Caki2 (cell line): Measurements from ENCODE around the gene UBR3. TPM values are rescaled to one million over a fixed set of nuclear protein-coding genes. Genes with fewer than 3 reads are reported as not detected.
A peak's percentile ranks its signal among the peaks of the same experiment; 100 is the strongest.

ENCODE experiments used
- DNase-seq: peaks from one replicate; pipeline ENCODE4 v3.0.0-alpha.2; 2015; ENCODE audit warnings: low read depth
- in situ Hi-C: cut with HindIII; loops from 2 replicates; pipeline ENCODE4 v1.10.0; 2016; ENCODE audit warnings: low sequenced_read_pairs, low pct_unique_long_range_greater_than_20kb, mixed read lengths
- total RNA-seq: library from RNA; depleted of rRNA; stranded (reverse); fragments of >200 nt; shearing (Covaris generic); gene quantifications from 2 replicates; pipeline ENCODE4 v1.2.3, GENCODE V29; 2014; ENCODE audit warnings: low replicate concordance

The UBR3 gene
- total RNA-seq, 1 experiment from 2014 or later = 22.9 TPM

DNA sequence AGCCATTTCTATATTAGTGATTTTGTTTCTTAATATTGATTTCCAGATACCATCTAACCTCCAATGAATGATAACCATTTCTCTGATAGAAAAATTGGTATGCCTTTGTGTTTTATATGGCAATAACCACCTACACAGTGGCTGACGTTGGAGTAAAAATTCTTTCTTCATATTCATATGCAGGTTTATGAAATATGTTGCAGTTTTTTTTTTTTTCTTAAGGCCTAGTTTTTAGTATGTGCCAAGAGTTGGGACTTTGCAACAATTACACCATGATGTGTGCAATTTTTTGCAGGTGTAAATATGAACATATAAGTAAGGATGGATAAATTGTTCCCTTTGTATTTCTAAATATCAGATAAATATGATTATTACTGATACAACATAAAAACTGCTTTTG is 187.5 kb downstream of the UBR3 start:
- no peak for DNase-seq
- in situ Hi-C loops = no loop called here

DNA sequence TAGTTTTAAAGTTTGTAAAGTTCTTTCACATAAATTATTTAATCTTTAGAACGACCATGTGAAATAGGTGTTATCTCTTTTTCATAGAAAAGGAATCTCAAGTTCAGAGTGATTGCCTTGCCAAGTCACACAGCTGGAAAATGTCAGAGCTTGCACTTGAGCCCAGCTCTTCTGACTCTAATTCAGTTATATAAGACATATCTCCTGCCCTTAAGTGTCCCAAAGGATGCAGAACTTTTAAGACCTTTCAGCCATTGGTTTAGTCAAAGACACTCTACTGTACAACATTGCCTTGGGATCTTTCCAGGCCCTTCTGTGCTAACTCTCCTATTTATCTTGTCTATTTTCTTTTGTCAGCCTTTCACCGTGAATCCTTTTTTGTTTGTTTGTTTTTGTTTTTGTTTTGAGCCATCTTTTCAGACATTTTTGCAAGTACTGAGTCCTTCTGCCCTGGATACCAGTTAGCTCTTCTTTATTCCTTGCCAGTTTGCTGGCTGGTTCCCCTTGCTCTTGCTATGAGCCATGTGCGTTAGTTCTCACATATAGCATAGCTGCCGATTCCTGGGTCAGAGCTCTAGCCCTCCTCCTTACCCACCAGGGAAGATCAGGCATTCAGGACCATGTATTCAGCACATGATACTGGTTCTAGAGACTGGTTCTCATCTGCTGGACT is 190.7 kb downstream of the UBR3 start:
- DNase-seq = no peak
- in situ Hi-C loops = no loop called here

DNA sequence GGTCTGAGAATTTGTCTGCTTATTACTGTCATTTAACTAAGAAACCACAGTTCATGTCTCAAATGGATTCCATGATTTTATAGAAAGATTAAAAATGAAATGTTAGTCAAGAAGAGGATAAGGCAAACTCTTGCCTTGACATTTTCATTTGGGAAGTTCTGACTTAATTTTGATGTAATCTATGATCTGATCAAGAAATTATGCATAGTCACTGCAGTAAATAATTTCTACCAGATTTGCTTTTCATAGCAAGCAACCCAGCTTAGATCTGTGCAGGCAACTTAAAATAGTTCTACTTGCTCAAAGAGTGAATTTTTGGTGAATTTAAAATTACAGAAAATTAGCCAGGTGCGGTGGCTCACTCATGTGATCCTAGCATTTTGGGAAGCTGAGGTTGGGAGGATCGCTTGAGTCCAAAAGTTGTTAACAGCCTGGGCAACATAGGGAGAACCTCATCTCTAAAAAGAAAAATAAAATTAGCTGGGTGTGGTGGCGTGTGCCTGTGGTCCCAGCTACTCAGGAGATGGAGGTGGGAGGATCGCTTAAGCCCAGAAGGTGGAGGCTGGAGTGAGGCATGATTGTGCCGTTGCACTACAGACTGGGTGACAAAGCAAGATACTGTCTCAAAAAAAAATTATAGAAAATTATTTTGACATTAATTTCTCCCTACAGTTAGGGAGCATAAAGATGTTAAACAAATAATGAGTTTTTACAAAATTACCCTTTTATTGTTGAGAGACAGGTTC is 192.0 kb downstream of the UBR3 start:
- no peak for DNase-seq
- in situ Hi-C loops = no loop called here

DNA sequence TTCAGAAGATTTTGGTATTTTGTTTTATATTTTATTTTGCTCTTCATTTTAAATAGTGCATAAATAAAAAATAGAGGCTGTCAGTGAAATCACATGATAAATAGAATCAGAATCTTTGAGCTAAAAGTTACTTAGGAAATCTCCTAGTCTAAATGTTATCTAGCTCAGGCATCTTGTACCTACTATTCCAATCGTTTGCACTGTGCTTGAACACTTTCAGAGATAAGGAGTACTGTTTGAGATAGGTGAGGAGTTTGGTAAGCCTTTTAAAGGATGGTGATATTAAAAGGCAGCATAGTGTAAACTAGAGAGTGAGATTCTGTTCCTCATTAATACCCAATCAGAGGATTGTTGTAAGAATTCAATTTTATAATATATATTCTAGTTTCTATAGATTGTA is 193.5 kb downstream of the UBR3 start:
- in situ Hi-C loops = no loop called here
- no peak for DNase-seq

DNA sequence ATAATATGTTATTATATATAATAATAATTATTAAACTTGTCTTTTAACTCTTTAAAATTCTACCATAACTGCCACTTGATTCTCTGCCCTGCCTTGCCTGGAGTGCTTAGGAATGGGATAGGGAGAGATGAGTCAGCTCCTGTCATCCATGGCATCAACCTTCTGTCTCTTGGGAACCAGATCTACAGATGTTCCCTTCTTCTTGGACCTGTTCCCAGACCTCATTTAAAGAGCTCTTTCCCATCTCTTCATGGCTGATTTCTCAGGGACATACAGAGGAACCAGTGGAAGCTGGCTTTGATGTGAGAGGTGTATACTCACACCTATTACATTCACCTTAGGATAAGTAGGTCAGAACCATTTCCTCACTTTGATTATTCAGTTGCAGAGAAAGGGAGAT is 195.4 kb downstream of the UBR3 start:
- DNase-seq = peak; percentile 66
- in situ Hi-C loops = no loop called here

DNA sequence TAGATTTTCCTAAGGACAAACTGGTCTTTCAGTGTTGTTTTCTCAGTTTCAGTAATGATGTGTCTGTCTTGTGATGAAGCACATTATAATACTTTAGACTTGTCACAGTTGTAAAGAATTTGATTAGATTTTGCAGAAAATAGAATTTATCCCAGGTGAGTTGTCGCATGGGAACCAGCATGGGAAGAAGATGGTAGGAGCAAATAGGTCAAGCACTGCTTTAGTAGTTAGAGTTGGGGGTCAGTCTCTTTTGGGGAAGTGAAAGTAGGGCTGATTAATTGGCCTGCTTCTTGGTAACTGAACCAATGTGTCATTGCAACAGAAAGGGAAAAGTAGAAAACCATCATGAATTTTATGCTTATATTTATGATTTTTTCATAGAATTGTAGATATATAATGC is 197.5 kb downstream of the UBR3 start:
- in situ Hi-C loops = no loop called here
- DNase-seq = no peak

DNA sequence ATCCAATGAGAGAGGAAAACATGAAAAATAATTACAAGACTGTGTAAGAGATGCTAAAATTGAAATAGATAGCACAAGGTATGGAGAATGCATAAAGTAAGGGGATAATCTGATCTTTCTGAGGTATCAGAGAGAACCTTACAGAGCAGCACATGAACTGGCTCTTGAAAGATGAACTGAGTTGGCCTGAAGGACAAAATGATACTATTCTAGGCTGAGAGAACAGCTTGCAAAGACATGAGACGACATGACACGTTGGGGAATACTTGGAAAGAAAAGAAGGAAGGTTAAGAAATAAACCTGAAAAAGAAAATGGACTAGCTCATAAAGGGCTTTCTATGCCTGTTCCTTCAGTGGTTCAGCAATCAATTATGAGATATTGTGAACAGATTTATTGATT is 198.0 kb downstream of the UBR3 start:
- in situ Hi-C loops = no loop called here
- no peak for DNase-seq

DNA sequence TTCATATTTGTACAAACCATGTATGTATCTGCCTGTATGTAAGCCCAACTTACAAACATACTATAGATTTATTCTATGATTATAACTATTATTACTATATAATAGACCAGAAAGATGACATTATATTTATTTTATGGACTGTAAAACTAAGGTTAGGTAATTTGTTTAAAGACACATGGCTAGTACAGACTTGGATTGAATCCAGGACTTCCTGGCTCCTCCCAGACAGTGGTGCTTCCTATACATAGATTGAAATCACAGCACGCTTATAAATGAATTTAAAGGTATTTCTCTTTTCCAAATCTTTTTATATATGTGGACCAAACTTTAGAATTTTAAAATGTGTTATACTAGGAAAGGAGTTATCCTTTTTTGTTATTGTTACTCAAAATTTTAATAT is 199.1 kb downstream of the UBR3 start:
- DNase-seq = no peak
- in situ Hi-C loops = no loop called here

DNA sequence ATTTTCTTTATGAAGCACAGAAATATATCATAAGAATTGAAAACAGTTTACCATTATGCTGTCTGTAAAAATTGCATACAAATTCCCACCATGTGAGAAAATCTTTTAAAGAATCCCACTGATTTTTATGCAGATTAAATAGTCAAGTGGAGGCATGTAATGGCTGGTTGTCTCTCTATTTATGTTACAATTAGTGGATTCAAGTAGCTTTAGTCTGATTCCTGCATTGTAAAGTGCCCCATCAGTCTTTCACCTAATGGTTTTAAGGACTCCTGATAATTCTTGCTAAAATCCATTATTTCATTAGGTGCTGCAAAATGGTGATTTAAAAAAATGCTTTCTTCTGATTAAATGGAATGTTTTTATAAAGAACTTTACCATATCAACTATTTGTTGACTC is 202.3 kb downstream of the UBR3 start:
- in situ Hi-C loops = no loop called here
- DNase-seq = no peak

DNA sequence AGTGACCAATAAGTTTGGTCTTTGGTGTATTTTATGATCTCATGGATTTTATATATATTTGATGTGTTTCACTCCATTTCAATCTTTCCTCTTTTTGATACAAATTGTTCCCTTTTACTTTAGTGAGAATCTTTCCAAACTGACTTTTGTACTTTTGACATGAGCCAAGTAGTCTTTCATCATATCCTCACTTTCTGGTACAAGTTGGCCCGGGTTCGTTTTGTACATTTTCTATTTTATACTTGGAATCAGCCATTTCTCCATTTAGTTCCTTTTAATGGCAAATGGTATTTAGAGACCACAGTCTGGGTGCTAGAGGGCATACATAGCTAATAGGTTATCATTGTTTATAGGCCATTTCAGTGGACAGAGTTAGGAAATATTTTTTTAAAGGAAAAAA is 202.8 kb downstream of the UBR3 start:
- in situ Hi-C loops = no loop called here

DNA sequence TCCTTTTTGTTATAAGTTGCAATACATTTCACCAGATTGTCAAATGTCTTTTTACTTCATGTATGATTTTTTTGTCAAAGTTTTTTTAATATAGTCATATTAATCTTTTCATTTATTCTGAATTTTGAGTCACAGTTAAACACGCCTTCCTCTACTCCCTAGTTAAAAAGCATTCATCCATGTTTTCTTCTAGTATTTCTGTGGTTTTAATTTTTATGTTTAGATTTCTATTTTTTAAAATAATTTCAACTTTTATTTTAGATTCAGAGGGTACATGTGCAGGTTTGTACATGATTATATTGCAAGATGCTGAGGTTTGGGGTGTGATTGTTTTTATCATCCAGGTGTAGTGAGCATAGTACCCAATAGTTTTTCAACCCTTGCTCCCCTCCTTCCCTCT is 204.0 kb downstream of the UBR3 start:
- in situ Hi-C loops = no loop called here

More for the DNA sequence above, 202.8 kb downstream of the UBR3 start:
- no peak for DNase-seq

DNA sequence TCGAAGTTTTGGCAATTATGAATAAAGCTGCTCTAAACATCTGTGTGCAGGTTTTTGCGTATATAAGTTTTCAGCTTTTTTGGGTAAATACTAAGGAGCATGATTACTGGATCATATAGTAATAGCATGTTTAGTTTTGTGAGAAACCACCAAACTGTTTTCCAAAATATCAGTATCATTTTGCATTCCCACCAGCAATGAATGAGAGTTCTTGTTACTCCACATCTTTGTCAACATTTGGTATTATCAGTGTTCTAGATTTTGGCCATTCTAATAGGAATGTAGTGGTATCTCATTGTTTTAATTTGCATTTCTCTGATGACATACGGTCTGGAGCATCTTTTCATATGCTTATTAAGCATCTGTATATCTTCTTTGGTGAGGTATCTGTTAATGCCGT is 207.3 kb downstream of the UBR3 start:
- in situ Hi-C loops = no loop called here
- no peak for DNase-seq

More for the DNA sequence above, 204.0 kb downstream of the UBR3 start:
- DNase-seq = no peak

DNA sequence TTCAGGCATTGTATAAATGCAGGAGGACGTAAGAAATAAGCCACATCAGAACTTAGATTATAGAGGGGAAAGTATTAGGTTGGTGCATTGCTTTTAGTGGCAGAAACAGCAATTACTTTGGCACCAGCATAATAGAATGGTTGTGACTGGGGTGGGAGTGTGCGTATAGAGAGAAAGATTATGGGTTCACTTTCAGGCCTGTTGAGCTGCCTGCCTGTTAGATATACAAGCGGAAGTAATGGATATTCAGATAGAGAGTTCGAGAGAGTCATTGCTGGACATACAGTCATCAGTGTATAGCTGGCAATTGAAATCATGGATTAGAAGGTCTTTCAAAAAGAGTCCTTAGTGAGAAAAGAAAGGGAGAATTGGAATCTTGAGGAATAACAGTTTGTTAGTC is 211.5 kb downstream of the UBR3 start:
- DNase-seq = no peak
- in situ Hi-C loops = no loop called here

DNA sequence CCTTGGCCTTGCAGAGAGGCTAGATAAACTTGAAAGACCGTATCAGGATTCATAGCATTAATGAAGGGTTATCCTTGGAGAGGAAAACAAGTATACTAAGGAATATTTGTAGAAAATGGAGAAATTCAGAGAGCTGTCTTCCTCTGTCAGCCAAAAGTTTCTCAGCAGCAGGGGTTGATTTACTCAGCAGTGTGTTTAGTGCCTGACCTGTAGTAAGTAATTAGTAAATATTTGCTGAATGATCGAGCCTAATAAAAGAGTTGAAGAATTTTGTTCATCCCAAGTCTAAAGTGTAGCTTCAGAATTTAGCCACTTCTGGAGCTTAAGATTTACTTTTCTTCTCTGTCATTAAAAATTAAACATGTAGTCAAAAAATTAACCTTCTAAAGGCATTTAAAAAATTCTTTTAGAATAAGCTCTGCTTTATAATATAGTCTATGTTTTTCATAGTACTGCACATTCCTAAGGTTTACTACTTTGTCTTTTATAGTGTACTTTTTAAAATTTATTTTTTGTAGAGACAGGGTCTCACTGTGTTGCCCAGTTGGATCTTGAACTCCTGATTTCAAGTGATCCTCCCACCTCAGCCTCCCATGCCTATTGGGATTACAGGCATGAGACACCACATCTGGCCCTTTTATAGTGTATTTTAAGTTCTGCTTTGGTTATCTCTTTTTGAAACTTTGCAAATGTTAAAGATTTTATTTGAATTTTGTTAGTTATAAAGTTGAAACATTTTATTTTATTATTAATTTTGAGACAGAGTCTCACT is 212.3 kb downstream of the UBR3 start:
- DNase-seq = no peak
- in situ Hi-C loops = no loop called here

DNA sequence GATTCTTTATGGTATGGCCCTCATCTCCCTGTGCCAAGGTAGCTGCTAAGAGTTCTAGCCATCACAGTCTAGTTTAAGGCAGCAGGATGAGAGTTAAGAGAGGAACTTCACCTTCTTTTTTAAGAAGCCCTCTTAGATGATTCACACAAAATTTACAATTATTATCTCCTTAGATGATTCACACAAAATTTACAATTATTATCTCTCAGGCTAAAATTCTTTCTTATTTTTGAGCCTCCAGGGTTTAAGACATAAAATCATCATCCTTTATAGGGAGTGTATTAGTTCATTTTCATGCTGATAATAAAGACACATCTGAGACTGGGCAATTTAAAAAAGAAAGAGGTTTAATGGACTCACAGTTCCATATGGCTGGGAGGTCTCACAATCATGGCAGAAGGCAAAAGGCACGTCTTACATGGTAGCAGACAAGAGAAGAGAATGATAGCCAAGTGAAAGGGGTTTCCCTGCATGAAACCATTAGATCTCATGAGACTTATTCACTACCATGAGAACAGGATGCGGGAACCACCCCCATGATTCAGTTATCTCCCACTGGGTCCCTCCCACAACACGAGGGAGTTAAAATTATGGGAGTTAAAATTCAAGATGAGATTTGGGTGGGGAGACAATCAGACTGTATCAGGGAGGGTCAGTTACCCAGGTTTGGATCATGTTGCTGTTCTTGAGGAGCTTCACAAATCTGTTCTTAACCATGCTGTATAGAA is 217.7 kb downstream of the UBR3 start:
- in situ Hi-C loops = no loop called here
- no peak for DNase-seq

DNA sequence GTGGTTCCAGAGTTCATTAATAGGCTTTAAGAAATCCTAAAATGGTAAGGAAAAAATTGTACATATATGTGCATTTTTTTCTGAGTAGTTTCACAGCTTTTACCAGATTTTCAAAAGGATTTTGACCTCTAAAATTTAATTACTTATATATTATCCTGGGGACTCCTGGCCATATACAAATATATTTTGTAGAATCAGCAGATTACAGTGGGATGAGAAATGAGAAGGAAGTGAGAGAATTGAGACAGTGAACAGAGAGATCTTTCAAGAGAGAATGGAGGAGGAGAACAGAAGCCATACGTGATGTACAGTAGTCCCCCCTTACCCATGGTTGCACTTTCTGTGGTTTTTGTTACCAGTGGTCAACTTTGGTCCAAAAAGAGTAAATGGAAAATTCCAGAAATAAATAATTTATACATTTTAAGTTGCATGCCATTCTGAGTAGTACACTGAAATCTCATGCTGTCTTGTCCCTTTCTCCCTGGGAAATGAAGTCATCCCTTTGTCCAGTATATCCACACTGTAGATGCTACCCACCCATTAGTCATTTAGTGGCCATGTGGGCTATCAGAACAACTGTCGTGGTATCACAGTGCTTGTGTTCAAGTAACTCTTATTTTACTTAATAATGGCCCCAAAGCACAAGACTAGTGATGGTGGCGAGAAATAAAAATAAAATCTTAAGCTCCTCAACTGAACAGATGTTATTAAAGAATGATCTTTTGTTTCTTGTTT is 220.2 kb downstream of the UBR3 start:
- in situ Hi-C loops = no loop called here
- no peak for DNase-seq

DNA sequence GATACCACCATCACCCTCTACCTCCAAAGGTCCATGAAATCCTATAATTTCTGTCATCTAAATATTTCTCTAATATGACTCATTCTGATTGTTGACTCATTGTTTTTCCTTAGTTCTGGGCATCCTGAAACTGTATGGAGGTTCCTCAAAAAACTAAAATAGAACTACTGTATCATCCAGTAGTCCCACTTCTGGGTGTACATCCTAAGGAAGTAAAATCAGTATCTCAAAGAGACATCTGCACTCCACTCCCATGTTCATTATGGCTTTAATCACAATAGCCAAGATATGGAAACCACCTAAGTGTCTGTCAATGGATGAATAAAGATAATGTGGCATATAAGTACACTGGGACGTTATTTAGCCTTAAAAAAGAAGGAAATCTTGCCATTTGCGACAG is 224.9 kb downstream of the UBR3 start:
- DNase-seq = no peak

DNA sequence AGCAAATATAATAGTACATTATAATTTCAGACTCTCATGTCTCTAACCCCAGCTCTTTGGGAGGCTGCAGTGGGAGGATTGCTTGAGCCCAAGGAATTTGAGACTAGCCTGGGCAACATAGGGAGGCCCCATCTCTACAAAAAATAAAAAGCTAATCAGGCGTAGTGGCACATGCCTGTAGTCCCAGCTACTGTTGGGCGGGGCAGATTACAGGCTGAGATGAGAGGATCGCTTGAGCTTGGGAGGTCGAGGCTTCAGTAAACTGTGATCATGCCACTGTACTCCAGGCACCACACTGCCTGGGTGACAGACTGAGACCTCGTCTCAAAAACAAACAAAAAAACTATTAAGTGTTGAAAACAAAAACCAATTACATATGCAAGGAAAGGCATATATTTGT is 227.7 kb downstream of the UBR3 start:
- no peak for DNase-seq

More for the DNA sequence above, 224.9 kb downstream of the UBR3 start:
- in situ Hi-C loops = no loop called here

More for the DNA sequence above, 227.7 kb downstream of the UBR3 start:
- in situ Hi-C loops = no loop called here
